HCT116 (cell line): Measurements from ENCODE around the gene RAD21L1. TPM values are rescaled to one million over a fixed set of nuclear protein-coding genes. Genes with fewer than 3 reads are reported as not detected.

Experiments used
- ATAC-seq: fragments of 200-7000 bp; cut with Tn5 transposase; 2 replicates; pipeline ENCODE4 v1.9.1; 2020; ENCODE audit warnings: mild to moderate bottlenecking, moderate library complexity
- BruUV-seq: library from RNA; stranded (reverse); fragments of 400-500 nt; replicated peaks from 2 replicates; lab custom pipeline; 2021; lab: Mats Ljungman, UMichigan
- CTCF ChIA-PET: fragments of 300-600 bp; sonication (Branson Sonifier 250); formaldehyde crosslinking; loops from one replicate; lab custom pipeline; 2021; ENCODE audit warnings: antibody characterized with exemption; lab: Charles Lee
- POLR2A ChIA-PET: fragments of 300-600, 350-600 bp; sonication (Branson Sonifier 250); formaldehyde crosslinking; loops from one replicate; lab custom pipeline; 2021; ENCODE audit warnings: antibody characterized with exemption; lab: Charles Lee
- RAD21 ChIA-PET, 2 experiments: fragments of 300-600 bp; sonication (Branson Sonifier 250); formaldehyde crosslinking; loops; one replicate each; lab custom pipeline; 2023; ENCODE audit warnings: low total read pairs in 2 of 2; ENCODE audit not compliant: uncharacterized antibody in 2 of 2, unreplicated experiment in 2 of 2, low non-redundant PET in 1 of 2; lab: Charles Lee
- DNase-seq: peaks from one replicate; pipeline ENCODE4 v3.0.0-alpha.2; 2010; ENCODE audit warnings: low read depth, low spot score
- H2AFZ ChIP-seq: fragments of 200-600 bp; shearing (Covaris generic), sonication (generic); 2 replicates; pipeline ENCODE4 v1.6.1; 2017; ENCODE audit warnings: low read depth, mixed run types, mixed read lengths, antibody characterized with exemption, low read length; ENCODE audit not compliant: poor library complexity, severe bottlenecking
- H3K27ac ChIP-seq: 2 replicates; pipeline ENCODE4 v1.5.1; 2012; ENCODE audit warnings: low read depth, low read length
- H3K27me3 ChIP-seq: fragments of 200-600 bp; sonication (generic); 2 replicates; pipeline ENCODE4 v1.6.1; 2016; ENCODE audit warnings: mixed run types, low read length, mixed read lengths; ENCODE audit not compliant: insufficient read depth
- H3K36me3 ChIP-seq, 2 experiments: fragments of 200-500 bp in 1 of 2; fragments of 200-600 bp in 1 of 2; sonication (Bioruptor generic) in 1 of 2; sonication (generic) in 1 of 2; 2 replicates each; pipeline versions ENCODE4 v1.5.1 to v1.6.1; 2014 to 2016; ENCODE audit warnings: low read length in 2 of 2, inconsistent platforms in 1 of 2, mixed read lengths in 1 of 2, mixed run types in 1 of 2; ENCODE audit not compliant: insufficient read depth in 2 of 2, control insufficient read depth in 1 of 2
- H3K4me1 ChIP-seq, 2 experiments: fragments of 200-600 bp in 1 of 2; sonication (generic) in 1 of 2; 2 replicates each; pipeline versions ENCODE4 v1.5.1 to v1.6.1; 2012 to 2017; ENCODE audit warnings: low read length in 2 of 2, inconsistent platforms in 1 of 2, mild to moderate bottlenecking in 1 of 2, mixed read lengths in 1 of 2, mixed run types in 1 of 2, moderate library complexity in 1 of 2; ENCODE audit not compliant: insufficient read depth in 2 of 2, control insufficient read depth in 1 of 2
- H3K4me2 ChIP-seq: fragments of 200-600 bp; sonication (generic); 2 replicates; pipeline ENCODE4 v1.6.1; 2017; ENCODE audit warnings: mixed run types, low read length, mixed read lengths
- H3K4me3 ChIP-seq, 2 experiments: fragments of 200-600 bp in 1 of 2; sonication (generic) in 1 of 2; replicated peaks in 1 of 2; 2 replicates each; pipeline ENCODE4 v1.5.1; 2011 to 2016; ENCODE audit warnings: low read length in 2 of 2, control low read depth in 1 of 2, low read depth in 1 of 2, mild to moderate bottlenecking in 1 of 2, mixed read lengths in 1 of 2, mixed run types in 1 of 2
- H3K79me2 ChIP-seq: fragments of 200-600 bp; sonication (generic); 2 replicates; pipeline ENCODE4 v1.6.1; 2017; ENCODE audit warnings: mild to moderate bottlenecking, mixed run types, low read length, moderate library complexity, mixed read lengths; ENCODE audit not compliant: insufficient read depth
- H3K9ac ChIP-seq: fragments of 200-600 bp; sonication (generic); 2 replicates; pipeline ENCODE4 v1.6.1; 2016; ENCODE audit warnings: low read length, mixed read lengths
- H3K9me2 ChIP-seq: fragments of 200-600 bp; sonication (generic), shearing (Covaris generic); 2 replicates; pipeline ENCODE4 v1.6.1; 2017; ENCODE audit warnings: mixed run types, mild to moderate bottlenecking, moderate library complexity; ENCODE audit not compliant: insufficient read depth
- H3K9me3 ChIP-seq, 2 experiments: fragments of 200-500 bp in 1 of 2; fragments of 200-600 bp in 1 of 2; sonication (Bioruptor generic) in 1 of 2; sonication (generic) in 1 of 2; 2 replicates each; pipeline ENCODE4 v1.6.1; 2014 to 2017; ENCODE audit warnings: low read length in 2 of 2, mixed read lengths in 2 of 2, inconsistent platforms in 1 of 2, low read depth in 1 of 2, mild to moderate bottlenecking in 1 of 2, mixed run types in 1 of 2, moderate library complexity in 1 of 2; ENCODE audit not compliant: control insufficient read depth in 1 of 2, insufficient read depth in 1 of 2
- H4K20me1 ChIP-seq: fragments of 200-600 bp; sonication (generic), shearing (Covaris generic); 2 replicates; pipeline ENCODE4 v1.6.1; 2017; ENCODE audit warnings: mixed run types, mild to moderate bottlenecking, moderate library complexity; ENCODE audit not compliant: insufficient read depth
- CBX3 ChIP-seq: IDR thresholded peaks from 2 replicates; pipeline ENCODE4 v1.6.1; 2012; ENCODE audit warnings: low read depth
- CEBPB ChIP-seq: IDR thresholded peaks from 2 replicates; pipeline ENCODE4 v1.6.1; 2012; ENCODE audit warnings: low read depth
- EGR1 ChIP-seq: IDR thresholded peaks from 2 replicates; pipeline ENCODE4 v1.6.1; 2012; ENCODE audit warnings: low read depth
- EZH2phosphoT487 ChIP-seq: fragments of 200-600 bp; IDR thresholded peaks from 2 replicates; pipeline ENCODE4 v1.6.1; 2018; ENCODE audit warnings: antibody characterized with exemption, borderline replicate concordance
- FOSL1 ChIP-seq: IDR thresholded peaks from 2 replicates; pipeline ENCODE4 v1.6.1; 2012; ENCODE audit warnings: low read depth
- POLR2A ChIP-seq: IDR thresholded peaks from 2 replicates; pipeline ENCODE4 v1.7.0; 2011; ENCODE audit warnings: borderline replicate concordance; ENCODE audit not compliant: insufficient read depth, insufficient read length; ENCODE audit errors: extremely low read depth
- POLR2AphosphoS5 ChIP-seq: IDR thresholded peaks from 2 replicates; pipeline ENCODE4 v1.6.1; 2011; ENCODE audit warnings: mild to moderate bottlenecking, low read depth, low read length, moderate library complexity
- RAD21 ChIP-seq: IDR thresholded peaks from 2 replicates; pipeline ENCODE4 v1.6.1; 2012; ENCODE audit warnings: low read depth, mild to moderate bottlenecking
- REST ChIP-seq: IDR thresholded peaks from 2 replicates; pipeline ENCODE4 v1.6.1; 2012; ENCODE audit warnings: low read depth
- SIN3A ChIP-seq: IDR thresholded peaks from 2 replicates; pipeline ENCODE4 v1.6.1; 2012; ENCODE audit warnings: low read depth
- SRF ChIP-seq: IDR thresholded peaks from 2 replicates; pipeline ENCODE4 v1.6.1; 2012; ENCODE audit warnings: low read depth
- TCF7L2 ChIP-seq: IDR thresholded peaks from 2 replicates; pipeline ENCODE4 v1.7.0; 2011; ENCODE audit warnings: borderline replicate concordance, inconsistent platforms; ENCODE audit not compliant: insufficient read depth, insufficient read length; ENCODE audit errors: extremely low read depth
- ZBTB33 ChIP-seq: IDR thresholded peaks from 2 replicates; pipeline ENCODE4 v1.6.1; 2011; ENCODE audit warnings: mild to moderate bottlenecking, low read length, moderate library complexity; ENCODE audit not compliant: insufficient replicate concordance; ENCODE audit errors: extremely low read depth
- ZFX ChIP-seq: fragments of 450-650 bp; IDR thresholded peaks from 2 replicates; pipeline ENCODE4 v1.6.1; 2017
- ZNF274 ChIP-seq: fragments of 200-500 bp; sonication (Bioruptor generic); IDR thresholded peaks from 2 replicates; pipeline ENCODE4 v1.6.1; 2014; ENCODE audit warnings: mild to moderate bottlenecking, low read depth, low read length, inconsistent platforms
- intact Hi-C: fragments of 100-400 bp; cut with micrococcal nuclease; formaldehyde crosslinking; loops from 2 replicates; pipeline ENCODE4 v1.10.0; 2022
- total RNA-seq: library from RNA; stranded (reverse); gene quantifications from one replicate; pipeline ENCODE4 v1.2.1, GENCODE V29; 2021; ENCODE audit not compliant: unreplicated experiment
- TF ChIP-seq, protein P1 (sequence below): IDR thresholded peaks from 2 replicates; pipeline ENCODE4 v1.6.1; 2012
- TF ChIP-seq, protein P2 (sequence below), 3 experiments: fragments of 200-600 bp in 1 of 3; sonication (generic) in 1 of 3; IDR thresholded peaks in 2 of 3; conservative IDR thresholded peaks in 1 of 3; 2 replicates each; pipeline ENCODE4 v1.5.1; 2012 to 2017; ENCODE audit warnings: low read depth in 2 of 3, low read length in 2 of 3, antibody characterized with exemption in 1 of 3, borderline replicate concordance in 1 of 3, control low read depth in 1 of 3, mild to moderate bottlenecking in 1 of 3, mixed read lengths in 1 of 3, mixed run types in 1 of 3, moderate library complexity in 1 of 3; ENCODE audit not compliant: insufficient read depth in 1 of 3

The RAD21L1 gene
- total RNA-seq, 1 experiment from 2014 or later, result 0.17 TPM

DNA sequence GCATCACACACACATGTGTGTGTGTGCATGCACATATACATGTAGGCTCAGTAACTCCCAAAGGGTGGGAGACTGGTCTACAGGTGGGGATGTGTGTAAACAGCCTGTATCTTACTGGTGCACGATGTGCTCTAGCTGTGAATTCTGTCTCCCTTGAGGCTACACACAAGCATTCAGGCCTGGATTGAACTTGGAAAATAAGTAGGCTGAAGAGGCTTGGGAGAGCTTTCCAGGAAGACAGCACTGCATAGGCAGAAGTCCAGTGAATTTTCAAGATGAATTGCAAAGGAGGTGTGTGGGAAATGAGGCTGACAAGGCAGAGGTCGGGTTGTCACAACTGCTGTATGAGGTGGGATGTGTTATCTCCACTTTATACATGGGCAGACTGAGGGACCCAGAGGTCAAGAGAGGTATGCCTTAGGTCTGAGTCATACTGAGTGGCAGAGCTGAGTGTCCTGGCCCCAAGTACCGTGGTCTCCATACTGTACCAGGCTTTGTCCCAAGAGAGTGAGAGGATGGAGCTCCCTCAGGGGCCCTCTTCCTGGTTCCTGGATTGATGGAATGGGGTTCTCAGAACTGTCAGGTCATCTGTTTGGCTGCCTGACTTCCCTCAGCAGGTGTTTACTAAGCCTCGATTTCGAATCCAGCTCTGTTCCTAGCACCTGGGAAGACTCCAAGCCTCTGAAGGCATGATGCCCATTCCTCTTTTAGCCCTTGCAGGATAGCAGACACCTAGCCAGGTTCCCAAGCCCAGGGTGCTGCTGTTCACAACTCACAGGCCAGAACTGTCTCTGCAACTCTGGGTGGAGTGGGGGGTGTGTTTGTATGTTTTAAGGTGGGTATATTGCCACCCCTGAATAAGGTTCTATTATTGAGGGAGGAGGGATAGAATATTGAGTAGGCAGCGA is 54.6 kb downstream of the RAD21L1 start:
- Histone ChIP-seq H3K4me3 (no peak overlapping the region), H3K9me3 (no peaks in the 10 kb centered on the region), H3K9me2 (no peaks in the 10 kb centered on the region), H3K79me2 (no peaks in the 10 kb centered on the region), H3K4me1 (peaks cover 0 to 7% of the 10 kb centered on the region in 2 experiments; a peak in 1 of 4 replicates), H3K27ac (no peak overlapping the region), H3K27me3 (no peaks in the 10 kb centered on the region), H3K9ac (no peak overlapping the region), H3K4me2 (no peak overlapping the region), H2AFZ (no peak overlapping the region), H3K36me3 (no peaks in the 10 kb centered on the region), H4K20me1 (no peaks in the 10 kb centered on the region)
- POLR2A ChIA-PET, result no interaction called here
- RAD21 ChIA-PET, result no interaction called here
- no peak for DNase-seq
- no TSS peak for BruUV-seq
- TF ChIP-seq, protein P1, sequence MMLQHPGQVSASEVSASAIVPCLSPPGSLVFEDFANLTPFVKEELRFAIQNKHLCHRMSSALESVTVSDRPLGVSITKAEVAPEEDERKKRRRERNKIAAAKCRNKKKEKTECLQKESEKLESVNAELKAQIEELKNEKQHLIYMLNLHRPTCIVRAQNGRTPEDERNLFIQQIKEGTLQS, result no peak
- TF ChIP-seq RAD21, result no peak
- no peak for TF ChIP-seq ZFX
- TF ChIP-seq EZH2phosphoT487, result no peak
- TF ChIP-seq ZNF274, result no peak
- no peak for TF ChIP-seq EGR1
- TF ChIP-seq ZBTB33, result no peak
- TF ChIP-seq SIN3A, result no peak
- TF ChIP-seq SRF, result no peak
- no peak for TF ChIP-seq CEBPB
- no peak for TF ChIP-seq CBX3
- TF ChIP-seq, protein P2, sequence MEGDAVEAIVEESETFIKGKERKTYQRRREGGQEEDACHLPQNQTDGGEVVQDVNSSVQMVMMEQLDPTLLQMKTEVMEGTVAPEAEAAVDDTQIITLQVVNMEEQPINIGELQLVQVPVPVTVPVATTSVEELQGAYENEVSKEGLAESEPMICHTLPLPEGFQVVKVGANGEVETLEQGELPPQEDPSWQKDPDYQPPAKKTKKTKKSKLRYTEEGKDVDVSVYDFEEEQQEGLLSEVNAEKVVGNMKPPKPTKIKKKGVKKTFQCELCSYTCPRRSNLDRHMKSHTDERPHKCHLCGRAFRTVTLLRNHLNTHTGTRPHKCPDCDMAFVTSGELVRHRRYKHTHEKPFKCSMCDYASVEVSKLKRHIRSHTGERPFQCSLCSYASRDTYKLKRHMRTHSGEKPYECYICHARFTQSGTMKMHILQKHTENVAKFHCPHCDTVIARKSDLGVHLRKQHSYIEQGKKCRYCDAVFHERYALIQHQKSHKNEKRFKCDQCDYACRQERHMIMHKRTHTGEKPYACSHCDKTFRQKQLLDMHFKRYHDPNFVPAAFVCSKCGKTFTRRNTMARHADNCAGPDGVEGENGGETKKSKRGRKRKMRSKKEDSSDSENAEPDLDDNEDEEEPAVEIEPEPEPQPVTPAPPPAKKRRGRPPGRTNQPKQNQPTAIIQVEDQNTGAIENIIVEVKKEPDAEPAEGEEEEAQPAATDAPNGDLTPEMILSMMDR (IDR thresholded peaks at IDR 0.05 in 2 of 3, conservative IDR thresholded peaks at IDR 0.05 in 1 of 3; ENCODE audit: borderline replicate concordance in 1 of 3, insufficient read depth in 1 of 3, low read depth in 2 of 3, low read length in 2 of 3), result no peak
- TF ChIP-seq POLR2A, result no peak
- TF ChIP-seq FOSL1, result no peak
- no peak for TF ChIP-seq TCF7L2
- TF ChIP-seq REST, result no peak
- no peak for TF ChIP-seq POLR2AphosphoS5
- CTCF ChIA-PET, result no interaction called here
- intact Hi-C loops, result no loop called here
- no peak; the same call in 1 of the 2 replicates for ATAC-seq
